OCI-LY3 (cell line): ENCODE data around the gene ALDOB.

Experiments used
- CTCF ChIP-seq: fragments of 200-600, 300-600 bp; sonication (generic); IDR thresholded peaks from 2 replicates; pipeline ENCODE4 v1.5.1; 2014; ENCODE audit warnings: antibody characterized with exemption, low read length, low read depth
- EZH2phosphoT487 ChIP-seq: fragments of 200-600 bp; shearing (Covaris generic); IDR thresholded peaks from 2 replicates; pipeline ENCODE4 v1.6.1; 2018; ENCODE audit warnings: antibody characterized with exemption, mixed run types, low read depth

GRCh38 chr9:101398930-101399642 lies 36.5 kb downstream of the ALDOB start:
- TF ChIP-seq CTCF (no peak), EZH2phosphoT487 (no peak)
